HepG2 (cell line): ENCODE data around the gene PNN. TPM values are rescaled to one million over a fixed set of nuclear protein-coding genes. Genes with fewer than 3 reads are reported as not detected.

Experiments used
- ETV5 ChIP-seq: IDR thresholded peaks from 2 replicates; pipeline ENCODE4 v1.6.1; 2018; ENCODE audit warnings: missing biosample characterization, missing genetic modification reagents, inconsistent platforms, borderline replicate concordance
- RXRA ChIP-seq: sonication (generic); formaldehyde crosslinking; IDR thresholded peaks from 2 replicates; pipeline ENCODE4 v1.5.1; 2020; ENCODE audit warnings: missing genetic modification reagents
- SALL1 ChIP-seq: sonication (generic); formaldehyde crosslinking; IDR thresholded peaks from 2 replicates; pipeline ENCODE4 v1.8.0; 2022; ENCODE audit warnings: mild to moderate bottlenecking, missing genetic modification reagents
- TAF1 ChIP-seq: sonication (generic); formaldehyde crosslinking; IDR thresholded peaks from 2 replicates; pipeline ENCODE4 v1.4.0; 2020; ENCODE audit warnings: missing genetic modification reagents
- polyA plus RNA-seq, 8 experiments: library from polyadenylated mRNA; depleted of rRNA in 3 of 8; stranded (reverse) in 7 of 8; unstranded in 1 of 8; fragments of >200 nt; fragmentation: Illumina TruSeq in 4 of 8; extraction: Trizol in 4 of 8; gene quantifications; 2 replicates each; pipeline versions ENCODE4 v1.2.1 to v1.2.3, GENCODE V29; 2011 to 2016; ENCODE audit warnings: low read depth in 4 of 8, missing spikeins in 1 of 8, mixed read lengths in 1 of 8; ENCODE audit not compliant: insufficient read depth in 1 of 8
- total RNA-seq, 5 experiments: library from RNA; depleted of rRNA; stranded (reverse); fragments of >200 nt; fragmentation: Illumina TruSeq; extraction: Trizol; gene quantifications; 2 replicates each; pipeline ENCODE4 v1.2.3, GENCODE V29; 2016; ENCODE audit warnings: low read depth in 1 of 5
- TF ChIP-seq, protein P1 (sequence below): sonication (generic); formaldehyde crosslinking; IDR thresholded peaks from 2 replicates; pipeline ENCODE4 v1.4.0; 2020; ENCODE audit warnings: mild to moderate bottlenecking, missing genetic modification reagents
- TF ChIP-seq, protein P2 (sequence below): sonication (generic); formaldehyde crosslinking; IDR thresholded peaks from 2 replicates; pipeline ENCODE4 v1.5.0; 2020; ENCODE audit warnings: missing genetic modification reagents

PNN gene
- total and polyA plus RNA-seq, 2 of the 13 experiments (the other 11 are each of a cell fraction or from before 2014, with no cell fraction given): 58.0 to 214 TPM

DNA sequence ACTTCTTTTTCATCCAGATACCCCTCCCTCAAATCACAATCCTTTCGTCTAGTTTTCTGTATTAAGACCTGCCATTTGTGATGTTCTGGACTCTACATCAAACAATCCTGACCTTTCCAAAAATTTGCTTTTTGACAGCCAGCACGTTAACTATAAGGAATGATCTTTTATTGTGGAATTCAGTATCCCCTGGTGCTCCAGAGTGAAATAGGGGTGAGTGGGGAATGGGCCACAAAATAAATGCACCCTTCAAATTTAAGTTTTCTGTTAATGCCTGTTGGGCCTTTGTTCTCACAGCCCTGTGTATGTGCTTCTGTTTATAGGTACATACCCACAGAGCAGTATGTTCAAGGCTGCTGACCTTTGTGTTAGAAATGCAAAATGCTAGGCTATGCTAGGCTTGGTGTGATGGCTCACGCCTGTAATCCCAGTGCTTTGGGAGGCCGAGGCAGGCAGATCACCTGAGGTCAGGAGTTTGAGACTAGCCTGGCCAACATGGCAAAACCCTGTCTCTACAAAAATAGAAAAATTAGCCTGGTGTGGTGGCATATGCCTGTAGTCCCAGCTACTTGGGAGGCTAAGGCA is 12.0 kb downstream of the PNN start (continued):
- TF ChIP-seq ETV5 (no peak), SALL1 (CRISPR knock-in tag) (peak; percentile 59), RXRA (CRISPR knock-in tag) (peak; percentile 50; the same call in 1 of the 2 replicates), TAF1 (CRISPR knock-in tag) (no peak)
- TF ChIP-seq, protein P1, sequence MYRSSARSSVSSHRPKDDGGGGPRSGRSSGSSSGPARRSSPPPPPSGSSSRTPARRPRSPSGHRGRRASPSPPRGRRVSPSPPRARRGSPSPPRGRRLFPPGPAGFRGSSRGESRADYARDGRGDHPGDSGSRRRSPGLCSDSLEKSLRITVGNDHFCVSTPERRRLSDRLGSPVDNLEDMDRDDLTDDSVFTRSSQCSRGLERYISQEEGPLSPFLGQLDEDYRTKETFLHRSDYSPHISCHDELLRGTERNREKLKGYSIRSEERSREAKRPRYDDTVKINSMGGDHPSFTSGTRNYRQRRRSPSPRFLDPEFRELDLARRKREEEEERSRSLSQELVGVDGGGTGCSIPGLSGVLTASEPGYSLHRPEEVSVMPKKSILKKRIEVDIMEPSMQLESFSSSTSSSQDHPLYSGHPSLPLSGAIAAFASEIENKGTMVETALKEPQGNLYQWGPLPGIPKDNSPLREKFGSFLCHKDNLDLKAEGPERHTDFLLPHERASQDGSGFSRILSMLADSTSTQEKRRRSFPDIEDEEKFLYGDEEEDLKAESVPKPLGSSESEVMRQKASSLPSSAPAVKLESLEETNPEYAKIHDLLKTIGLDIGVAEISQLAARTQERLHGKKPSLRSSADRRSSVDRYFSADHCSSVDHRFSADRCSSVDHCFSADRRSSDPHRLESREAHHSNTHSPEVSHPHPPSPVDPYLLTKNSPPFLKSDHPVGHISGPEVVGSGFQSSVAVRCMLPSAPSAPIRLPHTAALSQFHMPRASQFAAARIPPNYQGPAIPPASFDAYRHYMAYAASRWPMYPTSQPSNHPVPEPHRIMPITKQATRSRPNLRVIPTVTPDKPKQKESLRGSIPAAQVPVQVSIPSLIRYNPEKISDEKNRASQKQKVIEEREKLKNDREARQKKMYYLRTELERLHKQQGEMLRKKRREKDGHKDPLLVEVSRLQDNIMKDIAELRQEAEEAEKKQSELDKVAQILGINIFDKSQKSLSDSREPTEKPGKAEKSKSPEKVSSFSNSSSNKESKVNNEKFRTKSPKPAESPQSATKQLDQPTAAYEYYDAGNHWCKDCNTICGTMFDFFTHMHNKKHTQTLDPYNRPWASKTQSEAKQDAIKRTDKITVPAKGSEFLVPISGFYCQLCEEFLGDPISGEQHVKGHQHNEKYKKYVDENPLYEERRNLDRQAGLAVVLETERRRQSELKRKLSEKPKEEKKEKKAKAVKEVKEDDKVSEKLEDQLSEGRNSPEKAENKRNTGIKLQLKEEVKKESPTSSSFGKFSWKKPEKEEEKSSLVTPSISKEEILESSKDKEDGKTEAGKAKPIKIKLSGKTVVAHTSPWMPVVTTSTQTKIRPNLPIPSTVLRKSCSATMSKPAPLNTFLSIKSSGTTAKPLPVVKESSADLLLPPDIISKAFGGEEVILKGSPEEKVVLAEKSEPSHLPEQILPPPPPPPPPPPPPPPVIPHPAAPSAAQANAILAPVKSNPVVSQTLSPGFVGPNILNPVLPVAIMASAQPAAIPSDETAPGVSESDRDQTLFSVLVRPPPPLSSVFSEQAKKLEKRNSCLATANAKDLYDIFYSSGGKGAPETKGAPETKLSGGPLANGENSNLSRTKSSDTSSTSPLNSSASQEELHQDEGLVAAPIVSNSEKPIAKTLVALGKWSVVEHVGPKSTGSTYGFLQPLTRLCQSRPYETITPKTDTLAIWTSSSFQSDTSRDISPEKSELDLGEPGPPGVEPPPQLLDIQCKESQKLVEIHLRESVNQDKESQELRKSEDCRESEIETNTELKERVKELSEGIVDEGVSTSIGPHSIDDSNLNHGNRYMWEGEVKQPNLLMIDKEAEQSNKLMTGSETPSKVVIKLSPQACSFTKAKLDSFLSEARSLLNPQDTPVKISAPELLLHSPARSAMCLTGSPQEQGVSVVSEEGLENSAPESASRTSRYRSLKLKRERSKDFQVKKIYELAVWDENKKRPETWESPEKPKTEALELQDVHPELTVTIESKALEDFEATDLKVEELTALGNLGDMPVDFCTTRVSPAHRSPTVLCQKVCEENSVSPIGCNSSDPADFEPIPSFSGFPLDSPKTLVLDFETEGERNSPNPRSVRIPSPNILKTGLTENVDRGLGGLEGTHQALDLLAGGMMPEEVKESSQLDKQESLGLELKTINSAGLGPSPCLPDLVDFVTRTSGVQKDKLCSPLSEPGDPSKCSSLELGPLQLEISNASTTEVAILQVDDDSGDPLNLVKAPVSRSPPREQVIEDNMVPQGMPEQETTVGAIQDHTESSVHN (CRISPR knock-in tag): 0 out of 2 replicates have a peak, but pooled peaks have one; percentile 52
- TF ChIP-seq, protein P2, sequence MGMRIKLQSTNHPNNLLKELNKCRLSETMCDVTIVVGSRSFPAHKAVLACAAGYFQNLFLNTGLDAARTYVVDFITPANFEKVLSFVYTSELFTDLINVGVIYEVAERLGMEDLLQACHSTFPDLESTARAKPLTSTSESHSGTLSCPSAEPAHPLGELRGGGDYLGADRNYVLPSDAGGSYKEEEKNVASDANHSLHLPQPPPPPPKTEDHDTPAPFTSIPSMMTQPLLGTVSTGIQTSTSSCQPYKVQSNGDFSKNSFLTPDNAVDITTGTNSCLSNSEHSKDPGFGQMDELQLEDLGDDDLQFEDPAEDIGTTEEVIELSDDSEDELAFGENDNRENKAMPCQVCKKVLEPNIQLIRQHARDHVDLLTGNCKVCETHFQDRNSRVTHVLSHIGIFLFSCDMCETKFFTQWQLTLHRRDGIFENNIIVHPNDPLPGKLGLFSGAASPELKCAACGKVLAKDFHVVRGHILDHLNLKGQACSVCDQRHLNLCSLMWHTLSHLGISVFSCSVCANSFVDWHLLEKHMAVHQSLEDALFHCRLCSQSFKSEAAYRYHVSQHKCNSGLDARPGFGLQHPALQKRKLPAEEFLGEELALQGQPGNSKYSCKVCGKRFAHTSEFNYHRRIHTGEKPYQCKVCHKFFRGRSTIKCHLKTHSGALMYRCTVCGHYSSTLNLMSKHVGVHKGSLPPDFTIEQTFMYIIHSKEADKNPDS (CRISPR knock-in tag): 0 out of 2 replicates have a peak, but pooled peaks have one; percentile 30
